ENCODE data around the gene ZNF385B.

GRCh38 chr2:179720173-179720772 lies 141.1 kb downstream of the ZNF385B start:
- no peak for TF ChIP-seq EZH2 (IDR thresholded peaks at IDR 0.05; ENCODE audit: low read length)
- no peak for TF ChIP-seq CTCF (optimal IDR thresholded peaks at IDR 0.05 in 1 of 3, IDR thresholded peaks at IDR 0.05 in 1 of 3, conservative IDR thresholded peaks at IDR 0.05 in 1 of 3; ENCODE audit: extremely low read depth in 1 of 3, insufficient read depth in 2 of 3, low read length in 3 of 3)
